BJ (cell line): ENCODE results near the gene ZNF248. TPM values are rescaled to one million over a fixed set of nuclear protein-coding genes. Genes with fewer than 3 reads are reported as not detected.

ENCODE experiments used
- CTCF ChIA-PET: fragments of 350-600 bp; formaldehyde crosslinking; extraction: SDS; loops from one replicate; lab custom pipeline; 2021; ENCODE audit warnings: antibody characterized with exemption, inconsistent platforms; lab: Yijun Ruan, JAX
- POLR2A ChIA-PET: fragments of 300-600 bp; sonication (Branson Sonifier 250); formaldehyde crosslinking; extraction: SDS; loops from one replicate; lab custom pipeline; 2021; ENCODE audit warnings: antibody characterized with exemption; lab: Charles Lee
- DNase-seq: peaks from one replicate; pipeline ENCODE4 v3.0.0-alpha.2; 2011; ENCODE audit warnings: low read depth
- H3K27me3 ChIP-seq: 2 replicates; pipeline ENCODE4 v1.6.0; 2011; ENCODE audit warnings: low read length; ENCODE audit not compliant: control insufficient read depth, insufficient read depth
- H3K36me3 ChIP-seq: 2 replicates; pipeline ENCODE4 v1.5.1; 2011; ENCODE audit warnings: low read length; ENCODE audit not compliant: control insufficient read depth, insufficient read depth
- H3K4me3 ChIP-seq: 2 replicates; pipeline ENCODE4 v1.5.1; 2011; ENCODE audit warnings: low read depth, mild to moderate bottlenecking, control low read depth, low read length
- polyA plus RNA-seq: library from polyadenylated mRNA; depleted of rRNA; stranded (reverse); fragments of >200 nt; gene quantifications from 2 replicates; pipeline ENCODE4 v1.2.3, GENCODE V29; 2011
- TF ChIP-seq, protein P1 (sequence below): IDR thresholded peaks from 2 replicates; pipeline ENCODE4 v1.5.1; 2011; ENCODE audit warnings: low read depth, mild to moderate bottlenecking, control low read depth, inconsistent platforms, low read length, moderate library complexity; ENCODE audit not compliant: insufficient read depth

Gene ZNF248
- polyA plus RNA-seq, 1 experiment = 3.4 TPM

DNA sequence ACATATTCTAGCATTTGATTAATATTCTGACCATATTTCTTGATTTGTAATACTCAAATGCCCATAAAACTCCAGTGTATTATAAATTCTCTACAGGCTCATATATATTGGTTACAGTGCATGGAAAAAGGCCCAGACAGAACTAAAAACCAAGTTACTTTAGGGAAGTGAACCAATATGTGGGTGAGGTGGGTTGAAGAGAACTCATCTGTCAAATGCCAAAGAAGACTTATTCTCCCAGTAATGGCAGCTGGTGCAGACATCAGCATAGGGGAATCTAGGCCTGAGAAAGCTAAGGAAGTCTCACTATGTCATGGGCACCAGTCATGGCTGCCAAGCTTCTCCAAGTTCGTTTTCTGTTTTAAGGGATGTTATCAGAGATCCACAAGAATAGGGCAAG is 30.6 kb downstream of the ZNF248 start:
- H3K4me3 ChIP-seq = no peak overlapping the region
- ChIA-PET CTCF (no interaction called here), POLR2A (no interaction called here)
- DNase-seq = no peak
- TF ChIP-seq, protein P1, sequence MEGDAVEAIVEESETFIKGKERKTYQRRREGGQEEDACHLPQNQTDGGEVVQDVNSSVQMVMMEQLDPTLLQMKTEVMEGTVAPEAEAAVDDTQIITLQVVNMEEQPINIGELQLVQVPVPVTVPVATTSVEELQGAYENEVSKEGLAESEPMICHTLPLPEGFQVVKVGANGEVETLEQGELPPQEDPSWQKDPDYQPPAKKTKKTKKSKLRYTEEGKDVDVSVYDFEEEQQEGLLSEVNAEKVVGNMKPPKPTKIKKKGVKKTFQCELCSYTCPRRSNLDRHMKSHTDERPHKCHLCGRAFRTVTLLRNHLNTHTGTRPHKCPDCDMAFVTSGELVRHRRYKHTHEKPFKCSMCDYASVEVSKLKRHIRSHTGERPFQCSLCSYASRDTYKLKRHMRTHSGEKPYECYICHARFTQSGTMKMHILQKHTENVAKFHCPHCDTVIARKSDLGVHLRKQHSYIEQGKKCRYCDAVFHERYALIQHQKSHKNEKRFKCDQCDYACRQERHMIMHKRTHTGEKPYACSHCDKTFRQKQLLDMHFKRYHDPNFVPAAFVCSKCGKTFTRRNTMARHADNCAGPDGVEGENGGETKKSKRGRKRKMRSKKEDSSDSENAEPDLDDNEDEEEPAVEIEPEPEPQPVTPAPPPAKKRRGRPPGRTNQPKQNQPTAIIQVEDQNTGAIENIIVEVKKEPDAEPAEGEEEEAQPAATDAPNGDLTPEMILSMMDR = no peak
- H3K36me3 ChIP-seq = peaks cover 7% of the 10 kb centered on the region; the same call in 1 of the 2 replicates
- no peaks in the 10 kb centered on the region for H3K27me3 ChIP-seq

DNA sequence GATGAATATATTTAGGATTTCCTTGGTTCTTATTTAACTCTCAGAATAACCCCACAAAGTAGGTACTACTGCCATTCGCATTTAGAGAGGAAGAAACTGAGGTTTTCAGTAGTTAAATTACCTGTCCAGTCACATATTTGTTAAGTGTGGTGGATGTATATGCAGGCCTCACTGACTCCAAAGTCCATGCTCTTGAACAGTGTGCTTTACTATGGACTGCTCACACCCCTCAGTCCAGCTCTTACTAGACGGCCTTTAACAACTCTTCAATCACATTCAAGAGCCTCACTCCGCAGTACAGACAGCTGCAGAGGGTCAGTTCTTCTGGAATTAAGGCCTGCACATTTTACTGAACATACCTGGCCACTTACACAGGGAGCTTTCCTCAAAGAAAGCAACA is 36.2 kb downstream of the ZNF248 start:
- H3K36me3 ChIP-seq = no peaks in the 10 kb centered on the region
- TF ChIP-seq, protein P1 = no peak
- ChIA-PET CTCF (no interaction called here), POLR2A (no interaction called here)
- H3K27me3 ChIP-seq = no peaks in the 10 kb centered on the region
- DNase-seq = no peak
- H3K4me3 ChIP-seq = no peak overlapping the region

DNA sequence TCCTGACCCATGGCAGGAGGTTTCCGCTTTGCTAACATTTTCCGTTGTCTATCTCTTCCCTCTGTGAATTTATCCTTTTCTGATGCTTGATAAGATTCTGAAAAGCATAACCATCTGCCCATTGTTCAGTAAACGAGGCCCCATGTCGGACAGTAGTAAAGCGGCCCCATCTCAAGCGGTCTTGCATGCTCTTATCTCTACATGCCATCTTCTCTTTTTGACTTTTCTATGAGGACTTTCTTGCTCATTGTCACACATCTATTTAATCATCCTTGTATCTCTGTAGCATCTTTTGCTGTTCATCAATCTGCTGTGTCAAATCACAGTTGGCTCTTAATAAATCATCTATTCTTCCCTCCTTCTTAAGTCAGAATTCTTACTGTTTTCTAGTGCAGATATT is 37.6 kb downstream of the ZNF248 start:
- POLR2A ChIA-PET = no interaction called here

DNA sequence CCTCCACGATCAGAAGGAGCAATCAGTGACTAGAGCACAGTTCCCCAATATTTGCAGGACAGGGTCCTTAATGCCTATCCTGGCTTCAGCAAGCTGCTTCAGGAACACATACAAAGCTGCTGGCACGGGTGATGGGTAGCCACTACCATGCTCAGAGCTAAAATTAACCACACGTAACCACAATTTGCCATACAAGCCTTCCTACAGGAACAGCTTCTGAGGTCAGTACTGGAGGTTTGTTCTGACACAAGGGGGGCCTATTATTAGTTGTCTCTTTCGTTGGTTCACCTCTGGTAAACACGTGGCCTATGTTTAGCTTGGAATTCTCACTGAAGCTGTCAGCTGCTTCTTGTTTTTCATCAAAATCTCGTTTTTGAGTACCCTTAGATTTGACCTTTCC is 41.1 kb downstream of the ZNF248 start:
- no peak overlapping the region for H3K4me3 ChIP-seq
- H3K27me3 ChIP-seq = no peaks in the 10 kb centered on the region
- POLR2A ChIA-PET = no interaction called here
- TF ChIP-seq, protein P1 = no peak
- no peaks in the 10 kb centered on the region for H3K36me3 ChIP-seq
- no peak for DNase-seq
- CTCF ChIA-PET = no interaction called here

More for the DNA sequence above, 37.6 kb downstream of the ZNF248 start:
- CTCF ChIA-PET = no interaction called here
- TF ChIP-seq, protein P1 = no peak
- no peak for DNase-seq
- Histone ChIP-seq H3K36me3 (no peaks in the 10 kb centered on the region), H3K27me3 (no peaks in the 10 kb centered on the region), H3K4me3 (no peak overlapping the region)

DNA sequence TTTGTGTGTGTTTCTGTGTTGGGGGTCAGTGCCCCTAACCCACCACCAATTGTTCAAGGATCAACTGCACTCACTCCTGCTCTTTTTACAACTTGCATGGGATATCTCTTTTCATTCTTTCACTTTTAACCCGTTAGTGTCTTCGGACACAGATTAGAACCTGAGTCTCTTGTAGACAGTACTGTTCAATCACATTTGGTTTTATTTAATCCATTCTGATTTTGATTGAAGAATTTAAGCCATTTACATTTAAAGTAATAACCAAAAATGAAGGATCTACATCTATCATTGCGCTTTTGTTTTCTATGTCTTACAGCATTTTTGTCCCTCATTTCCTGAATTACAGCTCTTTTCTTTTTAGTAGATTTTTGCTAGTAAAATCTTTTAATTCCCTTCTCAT is 43.6 kb downstream of the ZNF248 start:
- TF ChIP-seq, protein P1 = no peak
- CTCF ChIA-PET = no interaction called here
- no peaks in the 10 kb centered on the region for H3K36me3 ChIP-seq
- no peak overlapping the region for H3K4me3 ChIP-seq
- POLR2A ChIA-PET = no interaction called here
- no peak for DNase-seq
- H3K27me3 ChIP-seq = no peaks in the 10 kb centered on the region
